Breast epithelium (tissue), 3 donors: ENCODE results near the gene TAS2R10.

ENCODE experiments used
- CTCF ChIP-seq, 3 donors: fragments of 450-650 bp; IDR thresholded peaks; one replicate each; pipeline ENCODE4 v1.5.1; 2016 to 2017; ENCODE audit warnings: antibody characterized with exemption in 3 of 3, mild to moderate bottlenecking in 3 of 3, moderate library complexity in 3 of 3
- POLR2A ChIP-seq: fragments of 450-650 bp; IDR thresholded peaks from one replicate; pipeline ENCODE4 v1.6.1; 2016; ENCODE audit warnings: antibody characterized with exemption, mild to moderate bottlenecking, moderate library complexity
- POLR2AphosphoS5 ChIP-seq, 3 donors: sonication (generic); formaldehyde crosslinking; IDR thresholded peaks; one replicate each; pipeline ENCODE4 v1.6.1; 2017; ENCODE audit warnings: antibody characterized with exemption in 3 of 3

- TF ChIP-seq CTCF (IDR thresholded peaks at IDR 0.05) (no peak), POLR2A (no peak), POLR2AphosphoS5 (IDR thresholded peaks at IDR 0.05) (no peak)
These were observed 47.2 kb upstream of the TAS2R10 start for GRCh38 chr12:10873378-10873777.
